CD4-positive, alpha-beta memory T cell (primary cell): Measurements from ENCODE around the gene STAC2. TPM values are rescaled to one million over a fixed set of nuclear protein-coding genes. Genes with fewer than 3 reads are reported as not detected.

ENCODE experiments used
- CTCF ChIA-PET: fragments of 350-600 bp; sonication (Branson Sonifier 250); formaldehyde crosslinking; loops from one replicate; lab custom pipeline; 2021; ENCODE audit warnings: inconsistent platforms; ENCODE audit not compliant: partially characterized antibody; lab: Charles Lee
- POLR2A ChIA-PET: fragments of 350-600 bp; sonication (Branson Sonifier 250); formaldehyde crosslinking; loops from one replicate; lab custom pipeline; 2021; ENCODE audit not compliant: partially characterized antibody; lab: Charles Lee
- DNase-seq, 5 donors: peaks; one replicate each; pipeline versions ENCODE4 v3.0.0 to v3.0.0-alpha.2; 2020 to 2022; ENCODE audit warnings: mixed read lengths in 1 of 5
- H3K27ac ChIP-seq: one replicate; pipeline ENCODE4 v1.7.0; 2013; ENCODE audit warnings: low read depth, low read length
- H3K27me3 ChIP-seq: 2 replicates; pipeline ENCODE4 v1.7.0; 2013; ENCODE audit warnings: mild to moderate bottlenecking, low read length, moderate library complexity; ENCODE audit not compliant: insufficient read depth
- H3K36me3 ChIP-seq: 2 replicates; pipeline ENCODE4 v1.7.0; 2013; ENCODE audit warnings: mild to moderate bottlenecking, low read length, moderate library complexity; ENCODE audit not compliant: insufficient read depth
- H3K4me1 ChIP-seq: 2 replicates; pipeline ENCODE4 v1.7.0; 2013; ENCODE audit warnings: mild to moderate bottlenecking, low read length, moderate library complexity; ENCODE audit not compliant: insufficient read depth
- H3K4me3 ChIP-seq, 2 donors: one replicate each; pipeline ENCODE4 v1.7.0; 2013; ENCODE audit warnings: low read length in 2 of 2, mild to moderate bottlenecking in 1 of 2
- H3K9me3 ChIP-seq, 2 donors: one replicate each; pipeline ENCODE4 v1.7.0; 2013; ENCODE audit warnings: low read length in 2 of 2, control low read depth in 1 of 2; ENCODE audit not compliant: control insufficient read depth in 1 of 2
- H3K27ac Mint-ChIP-seq, 7 donors: one replicate each; pipeline ENCODE4 v1.8.0; 2020 to 2021; ENCODE audit warnings: mixed read lengths in 7 of 7, mild to moderate bottlenecking in 6 of 7, inconsistent platforms in 3 of 7, moderate library complexity in 3 of 7
- H3K27me3 Mint-ChIP-seq, 2 donors: one replicate each; pipeline ENCODE4 v1.8.0; 2020 to 2021; ENCODE audit warnings: mixed read lengths in 2 of 2
- H3K36me3 Mint-ChIP-seq, 2 donors: one replicate each; pipeline ENCODE4 v1.8.0; 2020 to 2021; ENCODE audit warnings: mixed read lengths in 2 of 2, inconsistent platforms in 1 of 2, mild to moderate bottlenecking in 1 of 2
- H3K4me1 Mint-ChIP-seq, 4 donors: one replicate each; pipeline ENCODE4 v1.8.0; 2020 to 2021; ENCODE audit warnings: mixed read lengths in 4 of 4, mild to moderate bottlenecking in 1 of 4
- H3K4me3 Mint-ChIP-seq, 8 donors: one replicate each; pipeline ENCODE4 v1.8.0; 2020 to 2021; ENCODE audit warnings: mixed read lengths in 8 of 8, mild to moderate bottlenecking in 7 of 8, moderate library complexity in 6 of 8, inconsistent platforms in 3 of 8
- H3K9me3 Mint-ChIP-seq, 8 donors: one replicate each; pipeline ENCODE4 v1.8.0; 2020 to 2021; ENCODE audit warnings: mixed read lengths in 8 of 8, mild to moderate bottlenecking in 5 of 8, inconsistent platforms in 3 of 8, moderate library complexity in 1 of 8
- intact Hi-C: fragments of 100-400 bp; cut with micrococcal nuclease; formaldehyde crosslinking; loops from one replicate; pipeline ENCODE4 v1.15.1; 2023
- polyA plus RNA-seq, 2 donors: library from polyadenylated mRNA; unstranded; fragments of 300-500 nt; fragmentation: Illumina TruSeq; gene quantifications; one replicate each; pipeline ENCODE4 v1.2.3, GENCODE V29; 2021
- total RNA-seq, 2 experiments: library from RNA; stranded (reverse); gene quantifications; one replicate each; pipeline ENCODE4 v1.2.3, GENCODE V29; 2021

STAC2 gene
- total and polyA plus RNA-seq, 4 experiments from 2014 or later = not detected

- intact Hi-C loops = no loop called here
- POLR2A ChIA-PET = interaction anchor here (2.1 kb wide), 1 partner anchor 8 kb away, joined by 5 read pairs; no protein-coding TSS in a partner anchor
- CTCF ChIA-PET = no interaction called here
- Mint-ChIP-seq H3K27me3 (peaks cover 28 to 43% of the 10 kb centered on the region in 2 donors), H3K9me3 (peaks cover 0 to 2% (median 0%) of the 10 kb centered on the region in 8 donors), H3K4me3 (peak overlapping the region in 1 of 8 donors; percentile 49), H3K27ac (no peak overlapping the region), H3K4me1 (peaks cover 11 to 29% (median 16%) of the 10 kb centered on the region in 4 donors), H3K36me3 (no peaks in the 10 kb centered on the region)
- H3K27ac ChIP-seq = no peak overlapping the region
- H3K4me1 ChIP-seq = peaks cover 26% of the 10 kb centered on the region
- H3K9me3 ChIP-seq = no peaks in the 10 kb centered on the region
- H3K36me3 ChIP-seq = no peaks in the 10 kb centered on the region
- H3K4me3 ChIP-seq = no peak overlapping the region
- no peak for DNase-seq
- peaks cover 19% of the 10 kb centered on the region for H3K27me3 ChIP-seq
These were observed 1.7 kb upstream of the STAC2 start for GRCh38 chr17:39227364-39227919.

- DNase-seq = no peak
- intact Hi-C loops = no loop called here
- Mint-ChIP-seq H3K36me3 (no peaks in the 10 kb centered on the region), H3K4me1 (peaks cover 4 to 17% (median 7%) of the 10 kb centered on the region in 4 donors), H3K27me3 (peaks cover 24 to 38% of the 10 kb centered on the region in 2 donors), H3K27ac (peak overlapping the region in 3 of 7 donors; percentile 30 to 54 (median 33)), H3K9me3 (peaks cover 0 to 2% (median 0%) of the 10 kb centered on the region in 8 donors), H3K4me3 (peak overlapping the region; percentile 67 to 84 (median 72))
- ChIA-PET POLR2A (interaction anchor here (0.7 to 2.1 kb wide), 3 partner anchors 10 to 17 kb away, joined by 3 to 5 read pairs (median 4); no protein-coding TSS in a partner anchor), CTCF (interaction anchor here (1.0 kb wide), 1 partner anchor 13 kb away, joined by 4 read pairs; no protein-coding TSS in a partner anchor)
- Histone ChIP-seq H3K9me3 (no peaks in the 10 kb centered on the region), H3K27me3 (peaks cover 19% of the 10 kb centered on the region), H3K4me1 (peaks cover 16% of the 10 kb centered on the region), H3K27ac (no peak overlapping the region), H3K36me3 (no peaks in the 10 kb centered on the region), H3K4me3 (no peak overlapping the region)
These were observed 376 bp upstream of the STAC2 start for GRCh38 chr17:39225959-39226683.

- peaks cover 24 to 35% of the 10 kb centered on the region in 2 donors for H3K27me3 Mint-ChIP-seq
- peaks cover 16% of the 10 kb centered on the region for H3K4me1 ChIP-seq
- no peaks in the 10 kb centered on the region for H3K36me3 Mint-ChIP-seq
- no peak for DNase-seq
- H3K4me3 Mint-ChIP-seq = peak overlapping the region; percentile 62 to 83 (median 76)
- peaks cover 19% of the 10 kb centered on the region for H3K27me3 ChIP-seq
- ChIA-PET CTCF (no interaction called here), POLR2A (no interaction called here)
- H3K9me3 ChIP-seq = no peaks in the 10 kb centered on the region
- no peak overlapping the region for H3K4me3 ChIP-seq
- no peak overlapping the region for H3K27ac ChIP-seq
- peaks cover 0 to 2% (median 0%) of the 10 kb centered on the region in 8 donors for H3K9me3 Mint-ChIP-seq
- H3K27ac Mint-ChIP-seq = peak overlapping the region in 2 of 7 donors; percentile 60 to 82
- H3K4me1 Mint-ChIP-seq = peaks cover 4 to 17% (median 7%) of the 10 kb centered on the region in 4 donors
- no peaks in the 10 kb centered on the region for H3K36me3 ChIP-seq
- intact Hi-C loops = no loop called here
These were observed 902 bp downstream of the STAC2 start for GRCh38 chr17:39224778-39225307.

- ChIA-PET POLR2A (no interaction called here), CTCF (interaction anchor here (1.3 to 2.1 kb wide), 2 partner anchors 14 to 18 kb away, joined by 4 to 6 read pairs; no protein-coding TSS in a partner anchor)
- H3K27ac ChIP-seq = no peak overlapping the region
- peaks cover 16% of the 10 kb centered on the region for H3K4me1 ChIP-seq
- H3K36me3 Mint-ChIP-seq = no peaks in the 10 kb centered on the region
- H3K4me3 Mint-ChIP-seq = peak overlapping the region in 7 of 8 donors; percentile 17 to 77 (median 66)
- H3K27me3 ChIP-seq = peaks cover 19% of the 10 kb centered on the region
- intact Hi-C loops = no loop called here
- no peak for DNase-seq
- no peak overlapping the region for H3K4me3 ChIP-seq
- peak overlapping the region in 1 of 7 donors; percentile 7 for H3K27ac Mint-ChIP-seq
- no peaks in the 10 kb centered on the region for H3K36me3 ChIP-seq
- peaks cover 6 to 17% (median 7%) of the 10 kb centered on the region in 4 donors for H3K4me1 Mint-ChIP-seq
- H3K9me3 ChIP-seq = no peaks in the 10 kb centered on the region
- H3K9me3 Mint-ChIP-seq = peaks cover 0 to 2% (median 0%) of the 10 kb centered on the region in 8 donors
- peaks cover 19 to 30% of the 10 kb centered on the region in 2 donors for H3K27me3 Mint-ChIP-seq
These were observed 1.6 kb downstream of the STAC2 start for GRCh38 chr17:39223907-39224777.

GRCh38 chr17:39222866-39223834, 2.6 kb downstream of the STAC2 start:
- ChIA-PET CTCF (interaction anchor here (0.8 to 2.1 kb wide), 3 partner anchors 9 to 17 kb away, joined by 3 to 6 read pairs (median 4); no protein-coding TSS in a partner anchor), POLR2A (no interaction called here)
- H3K36me3 Mint-ChIP-seq = no peaks in the 10 kb centered on the region

GRCh38 chr17:39222151-39222550, 3.6 kb downstream of the STAC2 start:
- Mint-ChIP-seq H3K27ac (no peak overlapping the region), H3K4me3 (no peak overlapping the region)
- POLR2A ChIA-PET = interaction anchor here (1.7 kb wide), 1 partner anchor 16 kb away, joined by 4 read pairs; no protein-coding TSS in a partner anchor

More at GRCh38 chr17:39222866-39223834, 2.6 kb downstream of the STAC2 start:
- intact Hi-C loops = no loop called here
- no peak overlapping the region for H3K27ac ChIP-seq
- no peaks in the 10 kb centered on the region for H3K9me3 ChIP-seq
- peak overlapping the region in 1 of 7 donors; percentile 52 for H3K27ac Mint-ChIP-seq
- peaks cover 6 to 17% (median 8%) of the 10 kb centered on the region in 4 donors for H3K4me1 Mint-ChIP-seq
- peaks cover 0 to 2% (median 0%) of the 10 kb centered on the region in 8 donors for H3K9me3 Mint-ChIP-seq
- H3K27me3 Mint-ChIP-seq = peaks cover 21 to 32% of the 10 kb centered on the region in 2 donors
- no peaks in the 10 kb centered on the region for H3K36me3 ChIP-seq
- H3K4me3 ChIP-seq = no peak overlapping the region
- DNase-seq = no peak
- peak overlapping the region in 4 of 8 donors; percentile 63 to 77 (median 66) for H3K4me3 Mint-ChIP-seq
- peaks cover 19% of the 10 kb centered on the region for H3K27me3 ChIP-seq
- H3K4me1 ChIP-seq = peaks cover 16% of the 10 kb centered on the region

More at GRCh38 chr17:39222151-39222550, 3.6 kb downstream of the STAC2 start:
- H3K27me3 Mint-ChIP-seq = peaks cover 19 to 24% of the 10 kb centered on the region in 2 donors
- DNase-seq = no peak
- Histone ChIP-seq H3K27ac (no peak overlapping the region), H3K4me3 (no peak overlapping the region), H3K36me3 (no peaks in the 10 kb centered on the region), H3K4me1 (peaks cover 16% of the 10 kb centered on the region), H3K9me3 (no peaks in the 10 kb centered on the region), H3K27me3 (peaks cover 16% of the 10 kb centered on the region)
- CTCF ChIA-PET = interaction anchor here (0.8 to 2.1 kb wide), 2 partner anchors 10 to 16 kb away, joined by 3 to 6 read pairs; no protein-coding TSS in a partner anchor
- intact Hi-C loops = no loop called here
- H3K4me1 Mint-ChIP-seq = peaks cover 6 to 17% (median 7%) of the 10 kb centered on the region in 4 donors
- H3K9me3 Mint-ChIP-seq = peaks cover 0 to 2% (median 0%) of the 10 kb centered on the region in 8 donors
- no peaks in the 10 kb centered on the region for H3K36me3 Mint-ChIP-seq
